ENCODE measurements around the gene LIPG. TPM values are rescaled to one million over a fixed set of nuclear protein-coding genes. Genes with fewer than 3 reads are reported as not detected.

Gene LIPG
- total and polyA plus RNA-seq, 9 of the 15 experiments (the other 6 are each of a cell fraction or from before 2014, with no cell fraction given) = 0.76 to 1.8 (median 1.3) TPM

- no peak for TF ChIP-seq BCLAF1 (IDR thresholded peaks at IDR 0.05; ENCODE audit: borderline replicate concordance in 1 of 2, control insufficient read depth in 1 of 2, low read depth in 2 of 2, low read length in 1 of 2)
- no peak for TF ChIP-seq SRSF7 (optimal IDR thresholded peaks at IDR 0.05; ENCODE audit: low read depth, low read length)
- TF ChIP-seq ZNF184 (CRISPR knock-in tag; IDR thresholded peaks at IDR 0.05) = no peak
- TF ChIP-seq RBM34 (IDR thresholded peaks at IDR 0.05; ENCODE audit: borderline replicate concordance, insufficient read depth, low read length) = no peak
- no peak for TF ChIP-seq KLF13 (tag; IDR thresholded peaks at IDR 0.05; ENCODE audit: borderline replicate concordance, low read depth)
- TF ChIP-seq ARID1B (IDR thresholded peaks at IDR 0.05) = no peak
- TF ChIP-seq CXXC5 (CRISPR knock-in tag; IDR thresholded peaks at IDR 0.05) = no peak
- TF ChIP-seq ZNF407 (IDR thresholded peaks at IDR 0.05; ENCODE audit: low read depth) = no peak
- no peak for TF ChIP-seq MYNN (IDR thresholded peaks at IDR 0.05)
- no peak for TF ChIP-seq MYNN (CRISPR knock-in tag; IDR thresholded peaks at IDR 0.05)
These were observed 748 bp downstream of the LIPG start (continued) for GRCh38 chr18:49562481-49563129.

Measured in K562 (cell line).